Measurements from ENCODE around the gene COMMD10.

DNA sequence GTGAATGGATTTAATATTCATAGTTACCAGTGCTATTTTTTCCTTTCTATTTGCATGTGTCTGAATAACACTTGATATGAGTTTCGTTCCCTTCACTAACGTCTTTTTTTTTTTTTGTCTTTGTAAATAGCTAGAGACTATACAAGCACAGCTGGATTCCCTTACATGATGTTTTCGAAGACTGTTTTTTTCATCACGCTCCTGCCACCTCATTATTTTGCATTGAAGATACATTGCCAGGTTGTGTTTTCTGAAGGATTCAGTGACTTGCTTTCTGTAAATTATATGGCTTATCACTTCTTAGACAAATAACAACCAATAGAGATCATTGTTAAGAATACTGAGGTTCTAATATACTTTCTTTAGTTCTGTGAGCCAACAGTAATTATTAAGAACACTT lies 207.5 kb downstream of the COMMD10 start:
- TF ChIP-seq EZH2 (IDR thresholded peaks at IDR 0.05; ENCODE audit: insufficient read depth, poor library complexity, severe bottlenecking) (no peak), EZH2phosphoT487 (IDR thresholded peaks at IDR 0.05; ENCODE audit: insufficient read depth, low read depth) (no peak)

All from GM23248 (cell line).